DND-41 (cell line): Measurements from ENCODE around the gene VMO1.

Source experiments
- ATAC-seq: fragments of 200-7000 bp; cut with Tn5 transposase; 3 replicates; pipeline ENCODE4 v1.9.1; 2021; ENCODE audit warnings: low read depth; ENCODE audit not compliant: insufficient read depth
- DNase-seq: peaks from one replicate; pipeline ENCODE4 v3.0.0-alpha.2; 2020
- H2AFZ ChIP-seq: 2 replicates; pipeline ENCODE4 v1.6.0; 2012; ENCODE audit warnings: low read depth, low read length
- H3K27ac ChIP-seq: 2 replicates; pipeline ENCODE4 v1.5.1; 2012; ENCODE audit warnings: low read length, inconsistent platforms
- H3K27me3 ChIP-seq: fragments of 200-600 bp; sonication (generic); 2 replicates; pipeline ENCODE4 v1.6.0; 2012; ENCODE audit warnings: low read length, mild to moderate bottlenecking, inconsistent platforms; ENCODE audit not compliant: insufficient read depth, poor library complexity
- H3K36me3 ChIP-seq: 2 replicates; pipeline ENCODE4 v1.5.1; 2012; ENCODE audit warnings: low read length, inconsistent platforms; ENCODE audit not compliant: insufficient read depth
- H3K4me1 ChIP-seq: 2 replicates; pipeline ENCODE4 v1.5.1; 2012; ENCODE audit warnings: mild to moderate bottlenecking, low read length; ENCODE audit not compliant: insufficient read depth
- H3K4me2 ChIP-seq: 2 replicates; pipeline ENCODE4 v1.6.0; 2012; ENCODE audit warnings: mild to moderate bottlenecking, moderate library complexity, low read length, inconsistent platforms; ENCODE audit not compliant: insufficient read depth
- H3K4me3 ChIP-seq, 2 experiments: fragments of 200-600 bp in 1 of 2; shearing (Covaris generic) in 1 of 2; 2 replicates each; pipeline ENCODE4 v1.5.1; 2012 to 2016; ENCODE audit warnings: inconsistent platforms in 2 of 2, low read length in 2 of 2, mild to moderate bottlenecking in 2 of 2, low read depth in 1 of 2, moderate library complexity in 1 of 2
- H3K79me2 ChIP-seq: 2 replicates; pipeline ENCODE4 v1.6.0; 2012; ENCODE audit warnings: low read length, inconsistent platforms; ENCODE audit not compliant: insufficient read depth
- H3K9ac ChIP-seq: 2 replicates; pipeline ENCODE4 v1.6.0; 2012; ENCODE audit warnings: low read depth, mild to moderate bottlenecking, inconsistent platforms, low read length, moderate library complexity
- H3K9me3 ChIP-seq: 2 replicates; pipeline ENCODE4 v1.5.1; 2012; ENCODE audit warnings: low read length, moderate library complexity, mild to moderate bottlenecking, inconsistent platforms; ENCODE audit not compliant: insufficient read depth, severe bottlenecking
- H4K20me1 ChIP-seq: 2 replicates; pipeline ENCODE4 v1.6.0; 2012; ENCODE audit warnings: low read length; ENCODE audit not compliant: insufficient read depth
- EZH2 ChIP-seq: IDR thresholded peaks from 3 replicates; pipeline ENCODE4 v1.6.1; 2012; ENCODE audit warnings: borderline replicate concordance, low read depth, mild to moderate bottlenecking, moderate library complexity, low read length, inconsistent platforms; ENCODE audit not compliant: severe bottlenecking
- TF ChIP-seq, protein P1 (sequence below): IDR thresholded peaks from 2 replicates; pipeline ENCODE4 v1.5.1; 2012; ENCODE audit warnings: borderline replicate concordance, low read length, moderate library complexity, mild to moderate bottlenecking; ENCODE audit not compliant: poor library complexity, severe bottlenecking; ENCODE audit errors: extremely low read depth

The VMO1 gene

GRCh38 chr17:4766723-4767122 is 19.4 kb downstream of the VMO1 start:
- ATAC-seq = no peak

GRCh38 chr17:4766201-4766600 is 20.0 kb downstream of the VMO1 start:
- no peak overlapping the region for H3K27ac ChIP-seq
- no peak overlapping the region for H2AFZ ChIP-seq
- no peaks in the 10 kb centered on the region for H3K79me2 ChIP-seq
- TF ChIP-seq, protein P1, sequence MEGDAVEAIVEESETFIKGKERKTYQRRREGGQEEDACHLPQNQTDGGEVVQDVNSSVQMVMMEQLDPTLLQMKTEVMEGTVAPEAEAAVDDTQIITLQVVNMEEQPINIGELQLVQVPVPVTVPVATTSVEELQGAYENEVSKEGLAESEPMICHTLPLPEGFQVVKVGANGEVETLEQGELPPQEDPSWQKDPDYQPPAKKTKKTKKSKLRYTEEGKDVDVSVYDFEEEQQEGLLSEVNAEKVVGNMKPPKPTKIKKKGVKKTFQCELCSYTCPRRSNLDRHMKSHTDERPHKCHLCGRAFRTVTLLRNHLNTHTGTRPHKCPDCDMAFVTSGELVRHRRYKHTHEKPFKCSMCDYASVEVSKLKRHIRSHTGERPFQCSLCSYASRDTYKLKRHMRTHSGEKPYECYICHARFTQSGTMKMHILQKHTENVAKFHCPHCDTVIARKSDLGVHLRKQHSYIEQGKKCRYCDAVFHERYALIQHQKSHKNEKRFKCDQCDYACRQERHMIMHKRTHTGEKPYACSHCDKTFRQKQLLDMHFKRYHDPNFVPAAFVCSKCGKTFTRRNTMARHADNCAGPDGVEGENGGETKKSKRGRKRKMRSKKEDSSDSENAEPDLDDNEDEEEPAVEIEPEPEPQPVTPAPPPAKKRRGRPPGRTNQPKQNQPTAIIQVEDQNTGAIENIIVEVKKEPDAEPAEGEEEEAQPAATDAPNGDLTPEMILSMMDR = no peak
- no peak for TF ChIP-seq EZH2
- ATAC-seq = no peak
- H3K4me3 ChIP-seq = no peak overlapping the region
- no peaks in the 10 kb centered on the region for H3K9me3 ChIP-seq
- no peak overlapping the region for H3K9ac ChIP-seq
- H3K4me1 ChIP-seq = no peaks in the 10 kb centered on the region
- no peaks in the 10 kb centered on the region for H4K20me1 ChIP-seq
- no peak for DNase-seq
- no peaks in the 10 kb centered on the region for H3K36me3 ChIP-seq
- H3K4me2 ChIP-seq = no peak overlapping the region
- no peaks in the 10 kb centered on the region for H3K27me3 ChIP-seq

More at GRCh38 chr17:4766723-4767122, 19.4 kb downstream of the VMO1 start:
- no peak overlapping the region for H3K9ac ChIP-seq
- TF ChIP-seq, protein P1 = no peak
- TF ChIP-seq EZH2 = no peak
- no peak overlapping the region for H3K27ac ChIP-seq
- H3K4me1 ChIP-seq = no peaks in the 10 kb centered on the region
- H4K20me1 ChIP-seq = no peaks in the 10 kb centered on the region
- no peak overlapping the region for H3K4me3 ChIP-seq
- no peaks in the 10 kb centered on the region for H3K9me3 ChIP-seq
- no peak overlapping the region for H3K4me2 ChIP-seq
- DNase-seq = no peak
- no peaks in the 10 kb centered on the region for H3K36me3 ChIP-seq
- H3K27me3 ChIP-seq = no peaks in the 10 kb centered on the region
- H3K79me2 ChIP-seq = no peaks in the 10 kb centered on the region
- no peak overlapping the region for H2AFZ ChIP-seq

- H3K9me3 ChIP-seq = no peaks in the 10 kb centered on the region
- no peaks in the 10 kb centered on the region for H3K4me1 ChIP-seq
- H4K20me1 ChIP-seq = no peaks in the 10 kb centered on the region
- TF ChIP-seq EZH2 = no peak
- TF ChIP-seq, protein P1 = no peak
- no peak overlapping the region for H3K4me2 ChIP-seq
- H2AFZ ChIP-seq = no peak overlapping the region
- DNase-seq (no peak), ATAC-seq (no peak)
- H3K27me3 ChIP-seq = no peaks in the 10 kb centered on the region
- no peak overlapping the region for H3K27ac ChIP-seq
- H3K36me3 ChIP-seq = no peaks in the 10 kb centered on the region
- no peak overlapping the region for H3K9ac ChIP-seq
- no peak overlapping the region for H3K4me3 ChIP-seq
- H3K79me2 ChIP-seq = no peaks in the 10 kb centered on the region
These were observed 21.6 kb downstream of the VMO1 start for GRCh38 chr17:4764595-4764994.

GRCh38 chr17:4759776-4760236 is 26.4 kb downstream of the VMO1 start:
- H3K4me1 ChIP-seq = no peaks in the 10 kb centered on the region
- H4K20me1 ChIP-seq = no peaks in the 10 kb centered on the region
- no peak overlapping the region for H3K27ac ChIP-seq
- no peak overlapping the region for H3K4me3 ChIP-seq
- no peak for ATAC-seq
- H3K9me3 ChIP-seq = no peaks in the 10 kb centered on the region
- H3K9ac ChIP-seq = no peak overlapping the region
- no peaks in the 10 kb centered on the region for H3K79me2 ChIP-seq
- no peak overlapping the region for H3K4me2 ChIP-seq
- no peak overlapping the region for H2AFZ ChIP-seq
- DNase-seq = no peak
- H3K36me3 ChIP-seq = no peaks in the 10 kb centered on the region
- no peaks in the 10 kb centered on the region for H3K27me3 ChIP-seq
- TF ChIP-seq, protein P1 = no peak
- no peak for TF ChIP-seq EZH2
